OCI-LY7 (cell line): Measurements from ENCODE around the gene TRIM26.

Experiments used
- CTCF ChIP-seq: fragments of 200-600 bp; sonication (generic); conservative IDR thresholded peaks from 2 replicates; pipeline ENCODE4 v1.5.1; 2014; ENCODE audit warnings: mild to moderate bottlenecking, antibody characterized with exemption, low read length, moderate library complexity, mixed read lengths
- EZH2phosphoT487 ChIP-seq: fragments of 200-600 bp; sonication (generic); IDR thresholded peaks from 2 replicates; pipeline ENCODE4 v1.6.1; 2018; ENCODE audit warnings: low read depth, borderline replicate concordance, mild to moderate bottlenecking, mixed run types, antibody characterized with exemption, low read length, moderate library complexity, mixed read lengths

DNA sequence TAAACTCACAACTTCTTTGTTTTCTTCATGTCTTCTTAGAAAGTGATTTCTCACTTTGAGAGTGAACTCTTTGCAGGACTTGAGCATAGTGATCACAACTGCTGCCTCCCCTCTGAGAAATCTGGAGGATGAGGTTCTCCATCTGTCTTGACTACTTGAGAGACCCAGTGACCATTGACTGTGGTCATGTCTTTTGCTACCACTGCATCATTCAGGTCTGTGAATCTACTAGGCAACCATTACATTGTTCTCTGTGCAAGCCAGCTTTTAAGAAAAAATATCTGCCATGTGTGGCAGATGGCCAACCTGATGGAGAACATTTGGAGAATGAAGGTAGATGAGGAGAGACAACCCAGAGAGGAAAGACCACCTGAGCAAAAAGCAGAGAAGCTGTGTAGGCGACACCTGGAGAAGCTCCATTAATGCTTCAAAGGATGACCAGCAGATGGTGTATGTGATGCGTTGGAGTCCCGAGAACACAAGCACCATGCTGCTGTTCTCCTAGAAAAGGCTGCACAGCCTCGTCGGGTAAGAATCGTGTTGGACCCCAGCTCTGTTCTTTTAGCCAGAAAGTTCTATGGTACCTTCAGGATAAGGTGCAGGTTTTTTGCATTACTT, 25.1 kb upstream of the TRIM26 start:
- TF ChIP-seq CTCF (peak; percentile 76), EZH2phosphoT487 (no peak)
